ENCODE results near the gene CDH11.

- TF ChIP-seq CTCF (IDR thresholded peaks at IDR 0.05; ENCODE audit: poor library complexity, severe bottlenecking) (no peak), TAF1 (IDR thresholded peaks at IDR 0.05; ENCODE audit: low read depth) (no peak), MXI1 (conservative IDR thresholded peaks at IDR 0.05; ENCODE audit: poor library complexity, severe bottlenecking) (no peak), POLR2AphosphoS5 (IDR thresholded peaks at IDR 0.05) (no peak), EZH2 (IDR thresholded peaks at IDR 0.05; ENCODE audit: borderline replicate concordance, insufficient read depth, low read length, poor library complexity, severe bottlenecking) (no peak), RAD21 (conservative IDR thresholded peaks at IDR 0.05) (no peak), EP300 (conservative IDR thresholded peaks at IDR 0.05; ENCODE audit: poor library complexity, severe bottlenecking) (no peak), SMC3 (conservative IDR thresholded peaks at IDR 0.05; ENCODE audit: poor library complexity) (no peak)
- TF ChIP-seq, protein P1, sequence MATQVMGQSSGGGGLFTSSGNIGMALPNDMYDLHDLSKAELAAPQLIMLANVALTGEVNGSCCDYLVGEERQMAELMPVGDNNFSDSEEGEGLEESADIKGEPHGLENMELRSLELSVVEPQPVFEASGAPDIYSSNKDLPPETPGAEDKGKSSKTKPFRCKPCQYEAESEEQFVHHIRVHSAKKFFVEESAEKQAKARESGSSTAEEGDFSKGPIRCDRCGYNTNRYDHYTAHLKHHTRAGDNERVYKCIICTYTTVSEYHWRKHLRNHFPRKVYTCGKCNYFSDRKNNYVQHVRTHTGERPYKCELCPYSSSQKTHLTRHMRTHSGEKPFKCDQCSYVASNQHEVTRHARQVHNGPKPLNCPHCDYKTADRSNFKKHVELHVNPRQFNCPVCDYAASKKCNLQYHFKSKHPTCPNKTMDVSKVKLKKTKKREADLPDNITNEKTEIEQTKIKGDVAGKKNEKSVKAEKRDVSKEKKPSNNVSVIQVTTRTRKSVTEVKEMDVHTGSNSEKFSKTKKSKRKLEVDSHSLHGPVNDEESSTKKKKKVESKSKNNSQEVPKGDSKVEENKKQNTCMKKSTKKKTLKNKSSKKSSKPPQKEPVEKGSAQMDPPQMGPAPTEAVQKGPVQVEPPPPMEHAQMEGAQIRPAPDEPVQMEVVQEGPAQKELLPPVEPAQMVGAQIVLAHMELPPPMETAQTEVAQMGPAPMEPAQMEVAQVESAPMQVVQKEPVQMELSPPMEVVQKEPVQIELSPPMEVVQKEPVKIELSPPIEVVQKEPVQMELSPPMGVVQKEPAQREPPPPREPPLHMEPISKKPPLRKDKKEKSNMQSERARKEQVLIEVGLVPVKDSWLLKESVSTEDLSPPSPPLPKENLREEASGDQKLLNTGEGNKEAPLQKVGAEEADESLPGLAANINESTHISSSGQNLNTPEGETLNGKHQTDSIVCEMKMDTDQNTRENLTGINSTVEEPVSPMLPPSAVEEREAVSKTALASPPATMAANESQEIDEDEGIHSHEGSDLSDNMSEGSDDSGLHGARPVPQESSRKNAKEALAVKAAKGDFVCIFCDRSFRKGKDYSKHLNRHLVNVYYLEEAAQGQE (IDR thresholded peaks at IDR 0.05; ENCODE audit: borderline replicate concordance) = no peak
These were observed 31.7 kb upstream of the CDH11 start for GRCh38 chr16:65153365-65154105.
